GM19239 (cell line): ENCODE results near the gene SCN9A.
"Not testable (repeated sequence)": the region's sequence is repeated elsewhere in the genome, so short reads cannot be mapped to it uniquely, and the experiment has no call there.

Source experiments
- DNase-seq: peaks from one replicate; pipeline ENCODE4 v3.0.0; 2011; ENCODE audit warnings: low spot score; ENCODE audit not compliant: insufficient read length
- FAIRE-seq: peaks from 2 replicates; lab custom pipeline; 2011; peaks lifted over from hg19 to GRCh38; lab: Jason Lieb, UNC

SCN9A gene

GRCh38 chr2:166376488-166376828 is 714 bp upstream of the SCN9A start:
- DNase-seq (no peak), FAIRE-seq (no peak)

DNA sequence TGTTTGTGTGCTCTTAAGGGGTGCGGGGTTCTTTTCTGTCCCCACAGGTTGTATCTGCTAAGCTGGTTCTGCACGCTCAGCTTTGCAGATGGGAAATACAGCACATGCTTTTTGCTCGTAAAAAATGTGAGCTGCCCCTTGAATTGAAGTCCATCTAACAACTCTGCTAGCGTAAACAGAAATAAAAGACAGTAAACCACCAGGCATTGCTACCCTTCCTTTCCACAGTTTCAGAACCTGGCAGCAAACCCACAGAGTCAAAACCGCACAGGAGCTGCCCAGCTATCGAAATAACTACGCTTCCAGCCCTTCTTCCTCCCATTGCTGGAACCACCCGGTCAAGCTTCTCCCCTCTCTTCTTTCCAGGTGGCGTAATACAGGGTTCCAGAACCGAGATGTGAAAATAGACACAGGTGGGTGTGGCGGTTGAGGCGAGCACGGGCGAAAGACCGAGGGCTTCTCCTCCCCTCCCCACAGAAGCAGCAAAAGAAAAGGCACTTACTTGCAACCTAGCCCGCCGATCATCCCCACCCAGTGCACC is 479 bp downstream of the SCN9A start:
- FAIRE-seq: no peak

DNA sequence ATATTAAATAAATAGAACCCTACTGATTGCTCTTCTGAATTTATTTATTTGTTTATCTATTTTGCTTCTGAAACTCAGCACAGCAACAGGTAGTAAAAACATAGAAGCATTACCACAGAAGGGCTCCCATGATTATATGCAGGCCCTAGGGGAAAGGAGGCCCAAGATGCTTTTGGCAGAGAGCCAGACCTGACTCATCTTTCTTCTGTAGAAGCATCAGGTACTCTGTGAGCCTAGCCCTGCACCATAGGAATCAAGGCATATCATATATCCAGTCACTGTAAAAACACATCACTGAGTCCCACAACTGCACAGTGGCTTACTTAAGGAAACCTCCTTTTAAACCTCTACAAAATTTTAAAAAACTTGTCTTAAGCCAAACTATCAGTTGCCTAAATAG is 1.8 kb downstream of the SCN9A start:
- DNase-seq: no peak
- FAIRE-seq: no peak

More for the DNA sequence above, 479 bp downstream of the SCN9A start:
- no peak for DNase-seq

DNA sequence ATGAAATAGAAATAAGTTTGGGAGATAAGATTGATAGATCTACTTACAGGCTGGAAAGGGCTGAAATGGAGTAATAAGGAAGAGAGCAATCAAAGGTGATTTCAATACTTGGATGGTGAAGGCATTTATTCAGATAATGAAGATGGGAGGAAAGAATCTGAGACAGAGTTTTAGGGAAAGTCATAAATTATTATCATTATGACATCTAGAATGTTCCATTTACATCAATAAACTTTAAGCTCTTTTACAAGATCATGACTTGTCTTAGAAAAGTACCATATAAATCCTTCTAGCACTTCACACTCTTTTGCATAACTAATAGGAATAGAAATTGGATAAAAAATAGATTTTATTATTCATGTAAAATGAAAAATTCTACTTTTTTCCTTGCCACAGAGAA is 2.2 kb downstream of the SCN9A start:
- DNase-seq (no peak), FAIRE-seq (no peak)

GRCh38 chr2:166373105-166373504 is 2.6 kb downstream of the SCN9A start:
- FAIRE-seq: no peak
- no peak for DNase-seq

GRCh38 chr2:166372046-166372445 is 3.7 kb downstream of the SCN9A start:
- no peak for DNase-seq
- FAIRE-seq: no peak

DNA sequence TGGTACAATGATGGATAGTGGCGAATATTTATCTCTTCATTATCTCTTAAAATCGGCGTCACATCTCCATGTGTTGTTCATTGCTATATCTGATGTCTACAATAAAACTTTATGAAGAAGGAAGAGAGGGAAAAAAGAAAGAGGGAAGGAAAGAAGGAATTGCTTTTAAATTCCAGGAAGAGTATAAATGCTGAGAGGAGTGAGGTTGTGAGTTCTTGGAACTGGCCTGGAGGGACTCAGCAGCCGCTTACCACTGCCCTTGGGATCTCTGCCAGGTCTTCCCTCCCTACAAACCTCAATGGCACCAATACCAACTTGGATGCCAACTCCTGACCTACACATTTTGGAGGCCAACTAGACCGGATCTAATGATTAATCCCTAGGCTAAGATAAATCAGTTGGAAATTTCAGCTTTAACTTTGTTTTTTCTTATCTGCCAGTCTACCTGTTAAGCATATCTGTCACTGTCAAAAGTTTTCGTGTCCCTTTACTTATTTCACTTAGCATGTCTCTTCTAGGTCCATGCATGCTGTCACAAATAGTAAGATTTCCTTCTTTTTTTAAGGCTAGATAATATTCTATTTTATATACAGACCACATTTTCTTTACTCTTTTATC is 9.8 kb downstream of the SCN9A start:
- DNase-seq (no peak), FAIRE-seq (no peak)

DNA sequence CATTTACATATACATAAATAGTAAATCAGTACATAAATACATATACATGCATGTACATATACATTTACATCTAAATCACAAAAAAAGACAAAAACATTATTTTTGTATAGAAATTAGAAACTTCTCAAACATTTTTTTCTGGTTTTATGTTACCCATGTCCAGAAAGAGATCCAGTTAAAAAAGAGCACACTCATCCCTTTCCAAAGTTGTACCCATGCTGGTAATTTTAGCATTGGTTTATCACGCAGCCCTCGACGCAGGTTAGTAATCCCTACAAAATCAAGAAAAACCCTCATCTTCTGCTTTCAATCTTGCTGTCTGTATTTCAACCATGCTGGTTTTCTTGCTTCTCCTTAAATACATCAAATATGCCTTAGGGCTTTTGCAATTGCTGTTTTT is 10.5 kb downstream of the SCN9A start:
- no peak for FAIRE-seq
- DNase-seq: no peak

- FAIRE-seq: no peak
Measured at GRCh38 chr2:166364476-166365161, 11.1 kb downstream of the SCN9A start.

GRCh38 chr2:166361351-166362153 is 14.2 kb downstream of the SCN9A start:
- DNase-seq: no peak
- FAIRE-seq: no peak

More at GRCh38 chr2:166364476-166365161, 11.1 kb downstream of the SCN9A start:
- DNase-seq: no peak

- FAIRE-seq (no peak), DNase-seq (no peak)
Measured at GRCh38 chr2:166360906-166361305, 14.8 kb downstream of the SCN9A start.

- FAIRE-seq (no peak), DNase-seq (no peak)
Measured at GRCh38 chr2:166360426-166360825, 15.3 kb downstream of the SCN9A start.

DNA sequence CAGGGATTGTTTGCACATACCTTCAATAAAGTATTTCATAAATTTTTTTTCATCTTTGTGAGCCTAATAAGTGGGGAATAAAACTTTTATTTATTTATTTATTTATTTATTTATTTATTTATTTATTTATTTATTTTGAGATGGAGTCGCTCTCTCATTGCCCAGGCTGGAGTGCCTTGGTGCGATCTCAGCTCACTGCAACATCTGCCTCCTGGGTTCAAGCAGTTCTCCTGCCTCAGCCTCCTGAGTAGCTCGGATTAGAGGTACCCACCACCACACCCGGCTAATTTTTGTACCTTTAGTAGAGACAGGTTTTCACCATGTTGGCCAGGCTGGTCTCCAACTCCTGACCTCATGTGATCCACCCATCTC is 17.8 kb downstream of the SCN9A start:
- FAIRE-seq, DNase-seq: not testable (repeated sequence)

- DNase-seq: no peak
- no peak for FAIRE-seq
Measured at GRCh38 chr2:166357068-166357949, 18.4 kb downstream of the SCN9A start.

- FAIRE-seq: no peak
- DNase-seq: no peak
Measured at GRCh38 chr2:166351319-166351718, 24.4 kb downstream of the SCN9A start.

GRCh38 chr2:166350525-166350924 is 25.2 kb downstream of the SCN9A start:
- FAIRE-seq (no peak), DNase-seq (no peak)

DNA sequence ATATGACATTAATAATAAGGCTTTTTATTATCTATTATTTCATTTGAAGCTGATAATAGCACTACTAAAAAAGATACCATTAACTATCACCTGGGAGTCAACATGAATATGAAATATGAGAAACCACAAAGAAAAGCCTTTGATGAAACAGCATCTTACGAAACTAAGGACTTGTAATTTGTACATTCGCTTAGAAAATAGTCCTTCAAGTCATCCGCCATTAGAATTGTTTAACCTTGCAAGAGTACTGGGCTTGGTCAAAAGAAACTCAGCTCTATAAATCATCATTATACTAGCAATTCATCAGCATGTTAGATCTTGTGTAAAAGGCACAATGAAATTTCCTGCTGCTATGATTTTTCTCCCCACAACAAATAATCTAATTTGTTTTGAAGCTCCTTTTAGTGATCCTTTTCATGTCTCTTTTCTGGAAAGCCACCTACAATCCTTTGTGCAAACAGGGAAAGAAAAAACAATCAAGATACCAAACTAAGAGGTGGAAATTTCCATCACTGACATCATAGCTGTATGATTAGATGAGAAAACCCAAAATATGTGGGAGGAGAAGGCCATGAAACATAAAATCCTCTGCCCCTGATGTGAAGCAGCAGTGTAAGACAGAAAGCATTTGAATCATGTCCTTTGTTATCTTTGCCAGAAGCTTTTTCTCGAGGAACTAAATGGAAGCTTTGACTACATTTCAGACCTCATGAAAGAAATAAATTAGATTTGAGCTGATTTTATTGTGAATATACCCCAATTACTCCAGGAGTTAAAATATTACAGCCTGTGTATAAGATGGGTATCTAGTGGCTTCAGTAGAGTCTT is 31.2 kb downstream of the SCN9A start:
- FAIRE-seq: no peak
- no peak for DNase-seq

DNA sequence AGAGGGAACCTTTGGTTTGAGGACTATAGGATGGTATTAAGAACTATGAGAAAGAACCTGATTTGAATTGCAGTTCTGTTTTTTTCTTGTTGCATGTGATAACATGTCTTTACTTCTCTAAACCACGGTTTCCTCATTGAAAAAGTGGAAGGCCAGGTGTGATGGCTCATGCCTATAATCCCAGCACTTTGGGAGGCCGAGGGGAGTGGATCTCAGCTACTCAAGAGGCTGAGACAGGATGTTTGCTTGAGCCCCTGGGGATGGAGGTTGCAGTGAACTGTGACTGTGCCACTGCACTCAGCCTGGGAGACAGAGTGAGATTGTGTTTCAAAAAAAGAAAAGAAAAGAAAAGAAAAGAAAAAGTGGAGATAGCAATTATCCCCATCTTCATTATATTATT is 32.3 kb downstream of the SCN9A start:
- DNase-seq (no peak), FAIRE-seq (no peak)

DNA sequence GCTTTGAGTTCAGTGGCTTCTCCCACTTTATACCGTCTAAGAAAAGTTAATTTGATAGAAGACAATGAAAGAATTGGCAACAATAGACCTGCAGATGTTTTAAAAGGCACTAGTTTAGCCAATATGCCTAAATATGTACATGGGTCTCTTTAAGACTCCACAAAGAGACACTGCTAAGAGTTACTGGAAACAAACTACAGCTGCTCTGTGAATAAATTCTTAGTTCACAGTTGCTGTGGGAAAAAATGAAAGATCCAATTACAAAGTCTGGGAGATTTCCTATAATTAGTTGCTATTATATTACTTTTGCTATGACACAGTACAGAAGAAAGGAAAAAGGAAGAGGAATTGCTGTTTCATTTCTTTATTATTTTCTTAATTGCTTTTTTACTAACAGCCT is 34.3 kb downstream of the SCN9A start:
- FAIRE-seq (no peak), DNase-seq (no peak)
